A549 (cell line): ENCODE data around the gene CACNA1D. TPM values are rescaled to one million over a fixed set of nuclear protein-coding genes. Genes with fewer than 3 reads are reported as not detected.

Source experiments
- ATAC-seq, 2 experiments: fragments of 200-7000 bp in 1 of 2; fragments of >200 bp in 1 of 2; cut with Nextera tagmentation in 1 of 2; cut with Tn5 transposase in 1 of 2; 3 replicates each; pipeline versions ENCODE4 v1.8.0 to v1.9.1; 2018 to 2020; ENCODE audit warnings: mild to moderate bottlenecking in 1 of 2, moderate library complexity in 1 of 2
- CTCF ChIA-PET: fragments of 300-600 bp; sonication (Branson Sonifier 250); formaldehyde crosslinking; extraction: SDS; loops from one replicate; lab custom pipeline; 2021; ENCODE audit warnings: antibody characterized with exemption, inconsistent platforms; lab: Yijun Ruan, JAX
- POLR2A ChIA-PET: fragments of 350-600 bp; formaldehyde crosslinking; extraction: SDS; loops from one replicate; lab custom pipeline; 2021; ENCODE audit warnings: antibody characterized with exemption, inconsistent platforms; lab: Yijun Ruan, JAX
- DNase-seq, 2 experiments: peaks; one replicate each; pipeline versions ENCODE4 v3.0.0 to v3.0.0-alpha.2; 2011 to 2016; ENCODE audit warnings: low read depth in 1 of 2, low spot score in 1 of 2
- FAIRE-seq: peaks from 2 replicates; lab custom pipeline; 2011; peaks lifted over from hg19 to GRCh38; lab: Jason Lieb, UNC
- H3K27ac ChIP-seq, 2 experiments: fragments of >200 bp; sonication (Bioruptor Twin); formaldehyde crosslinking; 3 replicates each; pipeline ENCODE4 v1.5.1; 2016 to 2017
- H3K4me1 ChIP-seq: fragments of >200 bp; sonication (Bioruptor Twin); formaldehyde crosslinking; 3 replicates; pipeline ENCODE4 v1.6.1; 2016
- H3K4me2 ChIP-seq: fragments of >200 bp; sonication (Bioruptor Twin); formaldehyde crosslinking; 3 replicates; pipeline ENCODE4 v1.6.1; 2016
- H3K4me3 ChIP-seq: fragments of >200 bp; sonication (Bioruptor Twin); formaldehyde crosslinking; 3 replicates; pipeline ENCODE4 v1.5.1; 2016
- H3K9me3 ChIP-seq: fragments of >200 bp; sonication (Bioruptor Twin); formaldehyde crosslinking; 3 replicates; pipeline ENCODE4 v1.6.1; 2016
- BHLHE40 ChIP-seq: IDR thresholded peaks from 2 replicates; pipeline ENCODE4 v1.6.1; 2012; ENCODE audit warnings: low read depth, low read length, inconsistent platforms
- CBX8 ChIP-seq: fragments of 200-600 bp; sonication (generic); IDR thresholded peaks from 2 replicates; pipeline ENCODE4 v1.6.1; 2016
- CHD4 ChIP-seq: fragments of 200-600 bp; sonication (generic); IDR thresholded peaks from 2 replicates; pipeline ENCODE4 v1.6.1; 2016; ENCODE audit warnings: antibody characterized with exemption, mild to moderate bottlenecking, borderline replicate concordance
- ESRRA ChIP-seq: fragments of 150-350 bp; IDR thresholded peaks from 2 replicates; pipeline ENCODE4 v1.6.1; 2014; ENCODE audit warnings: mild to moderate bottlenecking, low read length, borderline replicate concordance
- FOXS1 ChIP-seq: fragments of 250-450 bp; sonication (Bioruptor Pico); IDR thresholded peaks from 2 replicates; pipeline ENCODE4 v1.5.0; 2020; ENCODE audit warnings: mild to moderate bottlenecking, moderate library complexity
- GATA3 ChIP-seq: IDR thresholded peaks from 2 replicates; pipeline ENCODE4 v1.6.1; 2012; ENCODE audit warnings: borderline replicate concordance
- HDAC2 ChIP-seq: fragments of 200-600 bp; sonication (generic); IDR thresholded peaks from 2 replicates; pipeline ENCODE4 v1.6.1; 2016
- HOXB13 ChIP-seq: fragments of 250-450 bp; sonication (Bioruptor Pico); IDR thresholded peaks from 2 replicates; pipeline ENCODE4 v1.5.0; 2020; ENCODE audit warnings: low read depth, mild to moderate bottlenecking, moderate library complexity
- MAFK ChIP-seq: fragments of 450-650 bp; IDR thresholded peaks from 2 replicates; pipeline ENCODE4 v1.6.1; 2014; ENCODE audit not compliant: partially characterized antibody
- MAZ ChIP-seq: fragments of 150-350 bp; IDR thresholded peaks from 2 replicates; pipeline ENCODE4 v1.6.1; 2014; ENCODE audit warnings: antibody characterized with exemption, low read depth, low read length, borderline replicate concordance
- NPAS2 ChIP-seq: fragments of 250-450 bp; sonication (Bioruptor Pico); IDR thresholded peaks from 2 replicates; pipeline ENCODE4 v1.8.0; 2022; ENCODE audit warnings: mild to moderate bottlenecking, moderate library complexity, borderline replicate concordance
- NR3C1 ChIP-seq: fragments of >200 bp; sonication (Bioruptor Twin); formaldehyde crosslinking; IDR thresholded peaks from 3 replicates; pipeline ENCODE4 v1.6.1; 2017
- POLR2AphosphoS2 ChIP-seq: conservative IDR thresholded peaks from 2 replicates; pipeline ENCODE4 v1.6.1; 2012; ENCODE audit warnings: low read length, improper control_type of control experiment, inconsistent platforms
- RCOR1 ChIP-seq: fragments of 150-350 bp; IDR thresholded peaks from 2 replicates; pipeline ENCODE4 v1.6.1; 2014; ENCODE audit warnings: antibody characterized with exemption, low read length, low read depth
- RFX5 ChIP-seq: fragments of 450-650 bp; IDR thresholded peaks from 2 replicates; pipeline ENCODE4 v1.7.1; 2014; ENCODE audit warnings: antibody characterized with exemption, mild to moderate bottlenecking, moderate library complexity
- RNF2 ChIP-seq: fragments of 200-600 bp; sonication (generic); IDR thresholded peaks from 2 replicates; pipeline ENCODE4 v1.6.1; 2016; ENCODE audit warnings: low read depth, mild to moderate bottlenecking, antibody characterized with exemption, moderate library complexity, borderline replicate concordance
- SREBF2 ChIP-seq: fragments of 450-650 bp; IDR thresholded peaks from 2 replicates; pipeline ENCODE4 v1.6.1; 2014; ENCODE audit warnings: mild to moderate bottlenecking, moderate library complexity
- TFCP2L1 ChIP-seq: fragments of 250-450 bp; sonication (Bioruptor Pico); IDR thresholded peaks from 2 replicates; pipeline ENCODE4 v1.5.0; 2021; ENCODE audit warnings: mild to moderate bottlenecking
- ZC3H11A ChIP-seq: fragments of 450-650 bp; IDR thresholded peaks from 2 replicates; pipeline ENCODE4 v1.6.1; 2014; ENCODE audit warnings: antibody characterized with exemption, mild to moderate bottlenecking
- ZNF302 ChIP-seq: fragments of 250-450 bp; sonication (Bioruptor Pico); IDR thresholded peaks from 2 replicates; pipeline ENCODE4 v1.9.0; 2021; ENCODE audit warnings: inconsistent platforms, mild to moderate bottlenecking, moderate library complexity
- ZSCAN20 ChIP-seq: fragments of 250-450 bp; sonication (Bioruptor Pico); IDR thresholded peaks from 2 replicates; pipeline ENCODE4 v1.8.0; 2022; ENCODE audit warnings: mild to moderate bottlenecking, moderate library complexity
- WGBS: methylation state at CpG from one replicate; pipeline ENCODE4 v1.1.6; 2017; ENCODE audit errors: missing lambda C conversion rate; 5-methylcytosine and 5-hydroxymethylcytosine counted together
- polyA plus RNA-seq, 4 experiments: library from polyadenylated mRNA; depleted of rRNA in 3 of 4; stranded (reverse); fragments of >200 nt; fragmentation: RNase III in 1 of 4; extraction: RNeasy Plus Mini Kit Qiagen cat#74134 plus additional on column Dnase treatment in 1 of 4; gene quantifications; 2 replicates in 3 of 4; 3 replicates in 1 of 4; pipeline ENCODE4 v1.2.3, GENCODE V29; 2011 to 2017
- TF ChIP-seq, protein P1 (sequence below): fragments of 250-450 bp; sonication (Bioruptor Pico); IDR thresholded peaks from 2 replicates; pipeline ENCODE4 v1.5.0; 2021; ENCODE audit warnings: mild to moderate bottlenecking, moderate library complexity, borderline replicate concordance
- TF ChIP-seq, protein P2 (sequence below): fragments of >200 bp; sonication (Bioruptor Twin); formaldehyde crosslinking; IDR thresholded peaks from 3 replicates; pipeline ENCODE4 v1.6.1; 2016
- TF ChIP-seq, protein P3 (sequence below): fragments of >200 bp; sonication (Bioruptor Twin); formaldehyde crosslinking; IDR thresholded peaks from 3 replicates; pipeline ENCODE4 v1.5.1; 2016
- TF ChIP-seq, protein P4 (sequence below): fragments of 150-350 bp; IDR thresholded peaks from 2 replicates; pipeline ENCODE4 v1.6.1; 2014; ENCODE audit warnings: low read depth, mild to moderate bottlenecking, low read length
- TF ChIP-seq, protein P5 (sequence below): fragments of 200-600 bp; sonication (generic); IDR thresholded peaks from 2 replicates; pipeline ENCODE4 v1.6.1; 2016; ENCODE audit warnings: antibody characterized with exemption, mild to moderate bottlenecking, moderate library complexity
- TF ChIP-seq, protein P6 (sequence below): IDR thresholded peaks from 2 replicates; pipeline ENCODE4 v1.6.1; 2012

Gene CACNA1D
- polyA plus RNA-seq, 2 of the 4 experiments (the other 2 are of a cell fraction), result 1.1 to 10.7 TPM

DNA sequence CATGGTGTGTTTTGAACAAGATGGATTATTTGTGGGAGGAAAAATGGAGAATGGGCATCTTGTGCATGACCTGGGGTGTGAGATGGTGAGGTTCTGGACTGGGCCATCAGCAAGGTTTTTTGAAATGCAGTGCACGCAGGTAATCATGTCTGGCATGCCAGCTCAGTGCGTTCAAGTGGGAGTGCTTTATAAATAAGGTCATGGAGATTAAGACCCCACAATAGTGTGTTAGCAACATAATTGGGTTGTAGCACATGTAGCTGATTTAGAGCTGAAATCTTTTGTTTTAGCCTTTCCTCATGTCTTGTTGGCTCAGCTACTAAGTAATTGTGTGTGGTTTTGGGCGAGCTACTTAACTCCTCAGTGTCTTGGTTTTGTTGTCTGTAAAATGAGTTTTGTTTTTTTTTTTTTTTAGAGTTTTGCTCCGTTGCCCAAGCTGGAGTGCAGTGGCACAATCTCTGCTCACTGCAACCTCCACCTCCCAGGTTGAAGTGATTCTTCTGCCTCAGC, 3.9 kb upstream of the CACNA1D start:
- no peaks in the 10 kb centered on the region for H3K9me3 ChIP-seq
- H3K4me3 ChIP-seq, result no peak overlapping the region
- CTCF ChIA-PET, result interaction anchor here (0.6 kb wide), 1 partner anchor 38 kb away, joined by 3 read pairs; no protein-coding TSS in a partner anchor
- TF ChIP-seq HDAC2 (no peak), MAFK (no peak), BHLHE40 (no peak), RNF2 (no peak), GATA3 (no peak), ZSCAN20 (no peak), CBX8 (no peak), TFCP2L1 (CRISPR knock-in tag) (no peak), RFX5 (no peak)
- TF ChIP-seq, protein P1, sequence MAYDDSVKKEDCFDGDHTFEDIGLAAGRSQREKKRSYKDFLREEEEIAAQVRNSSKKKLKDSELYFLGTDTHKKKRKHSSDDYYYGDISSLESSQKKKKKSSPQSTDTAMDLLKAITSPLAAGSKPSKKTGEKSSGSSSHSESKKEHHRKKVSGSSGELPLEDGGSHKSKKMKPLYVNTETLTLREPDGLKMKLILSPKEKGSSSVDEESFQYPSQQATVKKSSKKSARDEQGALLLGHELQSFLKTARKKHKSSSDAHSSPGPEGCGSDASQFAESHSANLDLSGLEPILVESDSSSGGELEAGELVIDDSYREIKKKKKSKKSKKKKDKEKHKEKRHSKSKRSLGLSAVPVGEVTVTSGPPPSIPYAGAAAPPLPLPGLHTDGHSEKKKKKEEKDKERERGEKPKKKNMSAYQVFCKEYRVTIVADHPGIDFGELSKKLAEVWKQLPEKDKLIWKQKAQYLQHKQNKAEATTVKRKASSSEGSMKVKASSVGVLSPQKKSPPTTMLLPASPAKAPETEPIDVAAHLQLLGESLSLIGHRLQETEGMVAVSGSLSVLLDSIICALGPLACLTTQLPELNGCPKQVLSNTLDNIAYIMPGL, result no peak
- TF ChIP-seq, protein P2, sequence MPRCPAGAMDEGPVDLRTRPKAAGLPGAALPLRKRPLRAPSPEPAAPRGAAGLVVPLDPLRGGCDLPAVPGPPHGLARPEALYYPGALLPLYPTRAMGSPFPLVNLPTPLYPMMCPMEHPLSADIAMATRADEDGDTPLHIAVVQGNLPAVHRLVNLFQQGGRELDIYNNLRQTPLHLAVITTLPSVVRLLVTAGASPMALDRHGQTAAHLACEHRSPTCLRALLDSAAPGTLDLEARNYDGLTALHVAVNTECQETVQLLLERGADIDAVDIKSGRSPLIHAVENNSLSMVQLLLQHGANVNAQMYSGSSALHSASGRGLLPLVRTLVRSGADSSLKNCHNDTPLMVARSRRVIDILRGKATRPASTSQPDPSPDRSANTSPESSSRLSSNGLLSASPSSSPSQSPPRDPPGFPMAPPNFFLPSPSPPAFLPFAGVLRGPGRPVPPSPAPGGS, result no peak
- POLR2A ChIA-PET, result no interaction called here
- no peak for FAIRE-seq
- DNase-seq, result no peak
- peaks cover 48% of the 10 kb centered on the region for H3K4me1 ChIP-seq
- WGBS, result 90% methylated on average over 4 of the region's 4 CpGs
- H3K27ac ChIP-seq, result peak overlapping the region in 1 of 2 experiments; percentile 27; a peak in 1 of 6 replicates
- no peak overlapping the region for H3K4me2 ChIP-seq
- no peak for ATAC-seq

DNA sequence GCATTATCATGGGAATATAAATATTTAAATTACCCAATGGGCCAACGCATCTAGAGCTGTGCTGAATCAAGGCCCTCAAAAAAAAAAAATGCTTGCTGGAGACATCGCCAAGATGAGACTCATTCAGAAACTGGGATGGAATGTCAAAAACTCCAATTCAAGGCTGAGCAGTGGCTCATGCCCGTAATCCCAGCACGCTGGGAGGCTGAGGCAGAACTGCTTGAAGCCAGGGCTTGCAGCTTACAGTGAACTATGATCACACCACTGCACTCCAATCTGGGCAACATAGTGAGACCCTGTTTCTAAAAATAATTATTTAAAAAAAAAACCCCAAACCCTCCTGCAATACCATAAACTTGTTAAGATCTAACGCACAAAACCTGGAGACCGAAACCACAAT, 3.1 kb upstream of the CACNA1D start:
- Histone ChIP-seq H3K4me1 (peaks cover 40% of the 10 kb centered on the region), H3K4me3 (no peak overlapping the region)
- WGBS, result 92% methylated on average over 6 of the region's 6 CpGs
- FAIRE-seq (no peak), DNase-seq (no peak), ATAC-seq (no peak)
- TF ChIP-seq HOXB13 (no peak), MAZ (no peak), CBX8 (no peak), NPAS2 (CRISPR knock-in tag) (no peak), ZC3H11A (no peak), ZSCAN20 (no peak), RCOR1 (no peak), ZNF302 (CRISPR knock-in tag) (no peak), POLR2AphosphoS2 (no peak), NR3C1 (no peak), ESRRA (no peak), SREBF2 (no peak), CHD4 (no peak), FOXS1 (CRISPR knock-in tag) (no peak)
- TF ChIP-seq, protein P3, sequence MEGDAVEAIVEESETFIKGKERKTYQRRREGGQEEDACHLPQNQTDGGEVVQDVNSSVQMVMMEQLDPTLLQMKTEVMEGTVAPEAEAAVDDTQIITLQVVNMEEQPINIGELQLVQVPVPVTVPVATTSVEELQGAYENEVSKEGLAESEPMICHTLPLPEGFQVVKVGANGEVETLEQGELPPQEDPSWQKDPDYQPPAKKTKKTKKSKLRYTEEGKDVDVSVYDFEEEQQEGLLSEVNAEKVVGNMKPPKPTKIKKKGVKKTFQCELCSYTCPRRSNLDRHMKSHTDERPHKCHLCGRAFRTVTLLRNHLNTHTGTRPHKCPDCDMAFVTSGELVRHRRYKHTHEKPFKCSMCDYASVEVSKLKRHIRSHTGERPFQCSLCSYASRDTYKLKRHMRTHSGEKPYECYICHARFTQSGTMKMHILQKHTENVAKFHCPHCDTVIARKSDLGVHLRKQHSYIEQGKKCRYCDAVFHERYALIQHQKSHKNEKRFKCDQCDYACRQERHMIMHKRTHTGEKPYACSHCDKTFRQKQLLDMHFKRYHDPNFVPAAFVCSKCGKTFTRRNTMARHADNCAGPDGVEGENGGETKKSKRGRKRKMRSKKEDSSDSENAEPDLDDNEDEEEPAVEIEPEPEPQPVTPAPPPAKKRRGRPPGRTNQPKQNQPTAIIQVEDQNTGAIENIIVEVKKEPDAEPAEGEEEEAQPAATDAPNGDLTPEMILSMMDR, result no peak
- TF ChIP-seq, protein P4, sequence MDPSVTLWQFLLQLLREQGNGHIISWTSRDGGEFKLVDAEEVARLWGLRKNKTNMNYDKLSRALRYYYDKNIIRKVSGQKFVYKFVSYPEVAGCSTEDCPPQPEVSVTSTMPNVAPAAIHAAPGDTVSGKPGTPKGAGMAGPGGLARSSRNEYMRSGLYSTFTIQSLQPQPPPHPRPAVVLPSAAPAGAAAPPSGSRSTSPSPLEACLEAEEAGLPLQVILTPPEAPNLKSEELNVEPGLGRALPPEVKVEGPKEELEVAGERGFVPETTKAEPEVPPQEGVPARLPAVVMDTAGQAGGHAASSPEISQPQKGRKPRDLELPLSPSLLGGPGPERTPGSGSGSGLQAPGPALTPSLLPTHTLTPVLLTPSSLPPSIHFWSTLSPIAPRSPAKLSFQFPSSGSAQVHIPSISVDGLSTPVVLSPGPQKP, result no peak
- TF ChIP-seq, protein P5, sequence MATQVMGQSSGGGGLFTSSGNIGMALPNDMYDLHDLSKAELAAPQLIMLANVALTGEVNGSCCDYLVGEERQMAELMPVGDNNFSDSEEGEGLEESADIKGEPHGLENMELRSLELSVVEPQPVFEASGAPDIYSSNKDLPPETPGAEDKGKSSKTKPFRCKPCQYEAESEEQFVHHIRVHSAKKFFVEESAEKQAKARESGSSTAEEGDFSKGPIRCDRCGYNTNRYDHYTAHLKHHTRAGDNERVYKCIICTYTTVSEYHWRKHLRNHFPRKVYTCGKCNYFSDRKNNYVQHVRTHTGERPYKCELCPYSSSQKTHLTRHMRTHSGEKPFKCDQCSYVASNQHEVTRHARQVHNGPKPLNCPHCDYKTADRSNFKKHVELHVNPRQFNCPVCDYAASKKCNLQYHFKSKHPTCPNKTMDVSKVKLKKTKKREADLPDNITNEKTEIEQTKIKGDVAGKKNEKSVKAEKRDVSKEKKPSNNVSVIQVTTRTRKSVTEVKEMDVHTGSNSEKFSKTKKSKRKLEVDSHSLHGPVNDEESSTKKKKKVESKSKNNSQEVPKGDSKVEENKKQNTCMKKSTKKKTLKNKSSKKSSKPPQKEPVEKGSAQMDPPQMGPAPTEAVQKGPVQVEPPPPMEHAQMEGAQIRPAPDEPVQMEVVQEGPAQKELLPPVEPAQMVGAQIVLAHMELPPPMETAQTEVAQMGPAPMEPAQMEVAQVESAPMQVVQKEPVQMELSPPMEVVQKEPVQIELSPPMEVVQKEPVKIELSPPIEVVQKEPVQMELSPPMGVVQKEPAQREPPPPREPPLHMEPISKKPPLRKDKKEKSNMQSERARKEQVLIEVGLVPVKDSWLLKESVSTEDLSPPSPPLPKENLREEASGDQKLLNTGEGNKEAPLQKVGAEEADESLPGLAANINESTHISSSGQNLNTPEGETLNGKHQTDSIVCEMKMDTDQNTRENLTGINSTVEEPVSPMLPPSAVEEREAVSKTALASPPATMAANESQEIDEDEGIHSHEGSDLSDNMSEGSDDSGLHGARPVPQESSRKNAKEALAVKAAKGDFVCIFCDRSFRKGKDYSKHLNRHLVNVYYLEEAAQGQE, result no peak
- TF ChIP-seq, protein P6, sequence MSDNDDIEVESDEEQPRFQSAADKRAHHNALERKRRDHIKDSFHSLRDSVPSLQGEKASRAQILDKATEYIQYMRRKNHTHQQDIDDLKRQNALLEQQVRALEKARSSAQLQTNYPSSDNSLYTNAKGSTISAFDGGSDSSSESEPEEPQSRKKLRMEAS, result no peak
- TF ChIP-seq, all 56 proteins: peak for 0
- POLR2A ChIA-PET, result no interaction called here
- CTCF ChIA-PET, result interaction anchor here (1.2 to 1.7 kb wide), 2 partner anchors 7 to 219 kb away, joined by 3 read pairs; no protein-coding TSS in a partner anchor
- Histone ChIP-seq H3K4me2 (no peak overlapping the region), H3K27ac (no peak overlapping the region), H3K9me3 (no peaks in the 10 kb centered on the region)
